PFSK-1 (cell line): Measurements from ENCODE around the gene RPL5.

Source experiments
- FOXP2 ChIP-seq: optimal IDR thresholded peaks from 2 replicates; pipeline ENCODE3; 2011; ENCODE audit warnings: borderline replicate concordance, control low read depth, inconsistent platforms; ENCODE audit not compliant: insufficient read depth; ENCODE audit errors: extremely low read length, extremely low read depth
- POLR2AphosphoS5 ChIP-seq: IDR thresholded peaks from 2 replicates; pipeline ENCODE4 v1.6.1; 2012; ENCODE audit warnings: low read depth, mild to moderate bottlenecking, control low read depth, low read length, moderate library complexity
- REST ChIP-seq, 2 experiments: IDR thresholded peaks; 2 replicates each; pipeline versions ENCODE4 v1.6.1 to v1.8.0; 2011 to 2012; ENCODE audit warnings: low read depth in 2 of 2, low read length in 2 of 2, control low read depth in 1 of 2, inconsistent platforms in 1 of 2, mild to moderate bottlenecking in 1 of 2, moderate library complexity in 1 of 2; ENCODE audit not compliant: insufficient read depth in 1 of 2
- SIN3A ChIP-seq: IDR thresholded peaks from 2 replicates; pipeline ENCODE4 v1.6.1; 2012; ENCODE audit warnings: mild to moderate bottlenecking, low read length, moderate library complexity, borderline replicate concordance; ENCODE audit not compliant: insufficient read depth
- TAF1 ChIP-seq: IDR thresholded peaks from 2 replicates; pipeline ENCODE4 v1.6.1; 2012; ENCODE audit warnings: low read length, control low read depth, borderline replicate concordance; ENCODE audit not compliant: insufficient read depth

RPL5 gene

GRCh38 chr1:92859400-92860039 is 27.7 kb downstream of the RPL5 start:
- TF ChIP-seq SIN3A (no peak), POLR2AphosphoS5 (no peak), REST (IDR thresholded peaks at IDR 0.05; ENCODE audit: insufficient read depth in 1 of 2, low read depth in 2 of 2, low read length in 2 of 2) (no peak), FOXP2 (no peak), TAF1 (no peak)

GRCh38 chr1:92862605-92863004 is 30.8 kb downstream of the RPL5 start:
- TF ChIP-seq FOXP2 (no peak), POLR2AphosphoS5 (no peak), SIN3A (no peak), REST (IDR thresholded peaks at IDR 0.05; ENCODE audit: insufficient read depth in 1 of 2, low read depth in 2 of 2, low read length in 2 of 2) (no peak), TAF1 (no peak)

GRCh38 chr1:92864131-92864530 is 32.3 kb downstream of the RPL5 start:
- no peak for TF ChIP-seq POLR2AphosphoS5
- no peak for TF ChIP-seq TAF1
- TF ChIP-seq REST (IDR thresholded peaks at IDR 0.05; ENCODE audit: insufficient read depth in 1 of 2, low read depth in 2 of 2, low read length in 2 of 2) = no peak
- TF ChIP-seq SIN3A = no peak
- no peak for TF ChIP-seq FOXP2

GRCh38 chr1:92870591-92870990 is 38.8 kb downstream of the RPL5 start:
- TF ChIP-seq POLR2AphosphoS5 = no peak
- no peak for TF ChIP-seq FOXP2
- TF ChIP-seq TAF1 = no peak
- no peak for TF ChIP-seq SIN3A
- no peak for TF ChIP-seq REST (IDR thresholded peaks at IDR 0.05; ENCODE audit: insufficient read depth in 1 of 2, low read depth in 2 of 2, low read length in 2 of 2)

- TF ChIP-seq REST (IDR thresholded peaks at IDR 0.05; ENCODE audit: insufficient read depth in 1 of 2, low read depth in 2 of 2, low read length in 2 of 2) = no peak
- no peak for TF ChIP-seq TAF1
- TF ChIP-seq SIN3A = no peak
- TF ChIP-seq POLR2AphosphoS5 = no peak
- TF ChIP-seq FOXP2 = no peak
Observed at GRCh38 chr1:92872719-92873118, 40.9 kb downstream of the RPL5 start.
